Endothelial cell of umbilical vein (primary cell): ENCODE results near the gene LILRA1.

Source experiments
- CTCF ChIP-seq, 2 donors: IDR thresholded peaks; 1 replicate in 1 of 2; 2 replicates in 1 of 2; pipeline ENCODE4 v1.5.1; 2011; ENCODE audit warnings: low read length in 2 of 2, mild to moderate bottlenecking in 2 of 2, moderate library complexity in 2 of 2, control low read depth in 1 of 2, inconsistent platforms in 1 of 2, low read depth in 1 of 2; ENCODE audit not compliant: insufficient read depth in 1 of 2; ENCODE audit errors: extremely low read depth in 1 of 2
- POLR2A ChIP-seq: IDR thresholded peaks from 2 replicates; pipeline ENCODE4 v1.6.1; 2012; ENCODE audit warnings: low read depth, mild to moderate bottlenecking, control low read depth, low read length

GRCh38 chr19:54549224-54549623 is 44.2 kb upstream of the LILRA1 start:
- TF ChIP-seq POLR2A (no peak), CTCF (IDR thresholded peaks at IDR 0.05; ENCODE audit: extremely low read depth in 1 of 2, insufficient read depth in 1 of 2, low read depth in 1 of 2, low read length in 2 of 2) (no peak)
